WTC11 (cell line): ENCODE measurements around the gene COL6A3. TPM values are rescaled to one million over a fixed set of nuclear protein-coding genes. Genes with fewer than 3 reads are reported as not detected.

ENCODE experiments used
- ATAC-seq: fragments of 200-7000 bp; cut with Tn5 transposase; 2 replicates; pipeline ENCODE4 v1.10.0; 2021; ENCODE audit warnings: mild to moderate bottlenecking, moderate library complexity
- CTCF ChIA-PET: fragments of 300-600 bp; sonication (Branson Sonifier 250); formaldehyde crosslinking; loops from one replicate; lab custom pipeline; 2021; ENCODE audit warnings: antibody characterized with exemption; lab: Charles Lee
- POLR2A ChIA-PET: fragments of 350-600 bp; sonication (Branson Sonifier 250); formaldehyde crosslinking; loops from one replicate; lab custom pipeline; 2021; ENCODE audit warnings: antibody characterized with exemption; lab: Charles Lee
- DNase-seq: peaks from one replicate; pipeline ENCODE4 v3.0.0; 2021; ENCODE audit warnings: low spot score
- H3K27ac Mint-ChIP-seq: 2 replicates; pipeline ENCODE4 v1.8.0; 2021; ENCODE audit warnings: mixed read lengths
- H3K27me3 Mint-ChIP-seq: 2 replicates; pipeline ENCODE4 v1.8.0; 2021; ENCODE audit warnings: low read depth, mild to moderate bottlenecking, moderate library complexity, mixed read lengths
- H3K36me3 Mint-ChIP-seq: 2 replicates; pipeline ENCODE4 v1.8.0; 2021; ENCODE audit warnings: mixed read lengths
- H3K4me1 Mint-ChIP-seq: 2 replicates; pipeline ENCODE4 v1.8.0; 2022; ENCODE audit warnings: mixed read lengths
- H3K4me3 Mint-ChIP-seq: 2 replicates; pipeline ENCODE4 v1.8.0; 2021; ENCODE audit warnings: mild to moderate bottlenecking, moderate library complexity, mixed read lengths
- H3K9me3 Mint-ChIP-seq: 2 replicates; pipeline ENCODE4 v1.8.0; 2021; ENCODE audit warnings: mixed read lengths
- AR ChIP-seq: fragments of 250-450 bp; sonication (Bioruptor Pico); IDR thresholded peaks from 2 replicates; pipeline ENCODE4 v1.9.0; 2021; ENCODE audit warnings: mild to moderate bottlenecking
- ATF6 ChIP-seq: sonication (generic); formaldehyde crosslinking; IDR thresholded peaks from 2 replicates; pipeline ENCODE4 v1.8.1; 2023; ENCODE audit warnings: mild to moderate bottlenecking, missing genetic modification reagents
- E2F4 ChIP-seq: sonication (generic); formaldehyde crosslinking; IDR thresholded peaks from 2 replicates; pipeline ENCODE4 v1.8.1; 2022; ENCODE audit warnings: low read depth, mild to moderate bottlenecking, moderate library complexity, missing genetic modification reagents, borderline replicate concordance
- EMX1 ChIP-seq: fragments of 250-450 bp; sonication (Bioruptor Pico); IDR thresholded peaks from 2 replicates; pipeline ENCODE4 v1.8.0; 2021; ENCODE audit warnings: mild to moderate bottlenecking
- ESRRA ChIP-seq: sonication (generic); formaldehyde crosslinking; IDR thresholded peaks from 2 replicates; pipeline ENCODE4 v1.8.1; 2022; ENCODE audit warnings: mild to moderate bottlenecking, missing genetic modification reagents, borderline replicate concordance
- GRHL2 ChIP-seq: fragments of 250-450 bp; sonication (Bioruptor Pico); IDR thresholded peaks from 2 replicates; pipeline ENCODE4 v1.8.0; 2022; ENCODE audit warnings: mild to moderate bottlenecking, moderate library complexity; ENCODE audit not compliant: insufficient replicate concordance, severe bottlenecking
- IRF1 ChIP-seq: sonication (generic); formaldehyde crosslinking; IDR thresholded peaks from 2 replicates; pipeline ENCODE4 v1.8.0; 2023; ENCODE audit warnings: missing genetic modification reagents
- JAZF1 ChIP-seq: fragments of 250-450 bp; sonication (Bioruptor Pico); IDR thresholded peaks from 2 replicates; pipeline ENCODE4 v1.9.0; 2021; ENCODE audit warnings: moderate library complexity, mild to moderate bottlenecking, inconsistent platforms
- JUN ChIP-seq: sonication (generic); formaldehyde crosslinking; IDR thresholded peaks from 2 replicates; pipeline ENCODE4 v1.8.0; 2023; ENCODE audit warnings: mild to moderate bottlenecking, missing genetic modification reagents
- KAT7 ChIP-seq: sonication (generic); formaldehyde crosslinking; IDR thresholded peaks from 2 replicates; pipeline ENCODE4 v1.8.1; 2023; ENCODE audit warnings: missing genetic modification reagents, mild to moderate bottlenecking, borderline replicate concordance
- PRDM15 ChIP-seq: sonication (generic); formaldehyde crosslinking; IDR thresholded peaks from 2 replicates; pipeline ENCODE4 v1.8.0; 2022; ENCODE audit warnings: missing genetic modification reagents
- SMAD4 ChIP-seq: sonication (generic); formaldehyde crosslinking; IDR thresholded peaks from 2 replicates; pipeline ENCODE4 v1.8.0; 2022; ENCODE audit warnings: mild to moderate bottlenecking, missing genetic modification reagents
- STAT6 ChIP-seq: sonication (generic); formaldehyde crosslinking; conservative IDR thresholded peaks from 2 replicates; pipeline ENCODE4 v1.8.1; 2023; ENCODE audit warnings: mild to moderate bottlenecking, low read depth, missing genetic modification reagents, moderate library complexity
- TEAD1 ChIP-seq: sonication (generic); formaldehyde crosslinking; IDR thresholded peaks from 2 replicates; pipeline ENCODE4 v1.8.0; 2022; ENCODE audit warnings: mild to moderate bottlenecking, missing genetic modification reagents
- ZBTB21 ChIP-seq: sonication (generic); formaldehyde crosslinking; IDR thresholded peaks from 2 replicates; pipeline ENCODE4 v1.8.1; 2023; ENCODE audit warnings: mild to moderate bottlenecking, missing genetic modification reagents, borderline replicate concordance
- ZNF281 ChIP-seq: sonication (generic); formaldehyde crosslinking; IDR thresholded peaks from 2 replicates; pipeline ENCODE4 v1.8.0; 2023; ENCODE audit warnings: mild to moderate bottlenecking, missing genetic modification reagents
- ZSCAN18 ChIP-seq: fragments of 250-450 bp; sonication (Bioruptor Pico); IDR thresholded peaks from 2 replicates; pipeline ENCODE4 v2.1.2; 2022; ENCODE audit warnings: mild to moderate bottlenecking, moderate library complexity
- total RNA-seq: library from RNA; stranded (reverse); gene quantifications from 3 replicates; pipeline ENCODE4 v1.2.3, GENCODE V29; 2021

The COL6A3 gene
- total RNA-seq, 1 experiment from 2014 or later: 2.6 TPM

GRCh38 chr2:237390235-237390634 is 23.7 kb downstream of the COL6A3 start:
- POLR2A ChIA-PET: no interaction called here
- H3K27ac Mint-ChIP-seq: no peak overlapping the region
- CTCF ChIA-PET: interaction anchor here (0.7 to 1.4 kb wide), 3 partner anchors 20 to 224 kb away, joined by 3 read pairs; no protein-coding TSS in a partner anchor
- no peaks in the 10 kb centered on the region; the same call in 1 of the 2 replicates for H3K9me3 Mint-ChIP-seq
- H3K27me3 Mint-ChIP-seq: peaks cover 8% of the 10 kb centered on the region
- no peaks in the 10 kb centered on the region for H3K4me1 Mint-ChIP-seq
- H3K36me3 Mint-ChIP-seq: no peaks in the 10 kb centered on the region
- no peak for DNase-seq
- no peak for ATAC-seq
- TF ChIP-seq TEAD1 (no peak), PRDM15 (no peak), ATF6 (CRISPR knock-in tag) (no peak), GRHL2 (CRISPR knock-in tag) (no peak), ZBTB21 (CRISPR knock-in tag) (no peak), KAT7 (CRISPR knock-in tag) (no peak), IRF1 (CRISPR knock-in tag) (no peak)
- TF ChIP-seq, all 79 proteins: peak for 0
- no peak overlapping the region for H3K4me3 Mint-ChIP-seq

GRCh38 chr2:237389831-237390230 is 24.1 kb downstream of the COL6A3 start:
- H3K4me1 Mint-ChIP-seq: no peaks in the 10 kb centered on the region
- DNase-seq (no peak), ATAC-seq (no peak)
- H3K27ac Mint-ChIP-seq: no peak overlapping the region
- ChIA-PET POLR2A (no interaction called here), CTCF (interaction anchor here (1.4 kb wide), 1 partner anchor 224 kb away, joined by 3 read pairs; no protein-coding TSS in a partner anchor)
- H3K36me3 Mint-ChIP-seq: no peaks in the 10 kb centered on the region
- H3K9me3 Mint-ChIP-seq: no peaks in the 10 kb centered on the region; the same call in 1 of the 2 replicates
- peaks cover 8% of the 10 kb centered on the region for H3K27me3 Mint-ChIP-seq
- H3K4me3 Mint-ChIP-seq: no peak overlapping the region
- TF ChIP-seq STAT6 (CRISPR knock-in tag) (no peak), JAZF1 (CRISPR knock-in tag) (no peak), SMAD4 (CRISPR knock-in tag) (no peak), EMX1 (no peak), JUN (CRISPR knock-in tag) (no peak), ESRRA (CRISPR knock-in tag) (no peak), E2F4 (no peak), ZSCAN18 (no peak), ZNF281 (CRISPR knock-in tag) (no peak), AR (no peak)
